Measurements from ENCODE around the gene STK31.
"Not testable (repeated sequence)": the region's sequence is repeated elsewhere in the genome, so short reads cannot be mapped to it uniquely, and the experiment has no call there.

Gene STK31

DNA sequence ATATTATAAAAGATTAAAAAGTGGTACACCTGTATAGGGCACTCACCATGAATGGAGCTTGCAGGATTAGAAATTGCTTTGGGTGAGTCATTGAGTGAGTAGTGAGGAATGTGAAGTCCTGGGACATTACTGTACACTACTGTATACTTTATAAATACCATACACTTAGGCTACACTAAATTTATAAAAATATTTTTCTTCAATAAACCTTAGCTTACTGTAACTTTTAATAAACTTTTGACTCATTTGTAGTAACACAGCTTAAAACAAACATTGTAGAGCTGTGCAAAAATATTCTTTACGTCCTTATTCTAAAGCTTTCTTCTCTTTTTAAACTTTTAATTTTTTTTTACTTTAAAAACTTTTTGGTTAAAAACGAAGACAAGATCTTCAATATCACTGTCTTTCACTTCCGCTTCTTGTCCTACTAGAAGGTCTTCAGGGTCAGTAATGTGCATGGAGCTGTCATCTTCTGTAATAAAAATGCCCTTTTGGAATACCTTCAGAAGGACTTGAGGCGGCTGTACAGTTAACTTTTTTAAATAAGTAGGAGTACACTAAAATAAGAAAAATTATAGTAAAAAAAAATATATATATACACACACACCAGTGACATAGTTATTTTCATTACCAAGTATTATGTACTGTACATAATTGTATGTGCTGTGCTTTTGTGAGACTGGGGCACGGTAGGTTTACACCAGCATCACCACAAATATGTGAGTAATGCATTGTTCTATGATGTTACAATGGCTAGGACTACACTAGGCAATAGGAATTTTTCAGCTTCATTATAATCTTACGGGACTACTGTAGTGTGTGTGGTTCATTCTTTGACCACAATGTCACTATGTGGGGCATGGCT lies 3.5 kb downstream of the STK31 start:
- no peak for DNase-seq

DNA sequence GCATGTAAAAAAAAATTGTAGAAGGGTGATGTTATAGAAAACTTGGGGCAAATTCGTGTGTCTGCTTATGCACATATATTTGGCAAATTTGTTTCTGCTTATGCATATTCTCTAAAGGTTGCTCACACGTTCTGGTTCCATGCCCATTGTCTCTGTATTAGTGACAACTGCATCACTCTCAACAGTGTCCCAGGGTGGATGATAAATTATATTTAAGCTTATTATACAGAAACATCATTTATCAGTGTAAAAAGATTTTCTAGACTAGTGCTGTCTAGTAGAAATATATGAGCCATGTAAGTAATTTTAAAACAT lies 4.1 kb downstream of the STK31 start:
- no peak for DNase-seq

DNA sequence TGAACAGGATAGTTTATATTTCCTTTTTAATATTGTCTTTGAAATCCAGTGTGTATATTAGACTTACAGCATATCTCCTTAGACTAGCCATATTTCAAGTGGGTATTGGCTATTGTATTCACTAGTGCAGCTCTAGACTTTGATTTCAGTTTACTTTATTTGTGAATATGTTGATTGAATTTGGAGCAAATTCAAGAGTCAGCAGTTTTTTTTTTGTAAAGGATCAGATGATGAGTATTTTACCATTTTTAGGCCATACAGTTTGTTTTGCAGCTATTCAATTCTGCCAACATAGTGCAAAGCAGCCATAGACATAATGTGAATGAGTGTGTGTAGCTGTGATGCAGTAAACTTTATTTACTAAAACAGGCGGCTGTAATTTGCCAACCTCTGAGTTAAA lies 4.6 kb downstream of the STK31 start:
- DNase-seq = no peak

DNA sequence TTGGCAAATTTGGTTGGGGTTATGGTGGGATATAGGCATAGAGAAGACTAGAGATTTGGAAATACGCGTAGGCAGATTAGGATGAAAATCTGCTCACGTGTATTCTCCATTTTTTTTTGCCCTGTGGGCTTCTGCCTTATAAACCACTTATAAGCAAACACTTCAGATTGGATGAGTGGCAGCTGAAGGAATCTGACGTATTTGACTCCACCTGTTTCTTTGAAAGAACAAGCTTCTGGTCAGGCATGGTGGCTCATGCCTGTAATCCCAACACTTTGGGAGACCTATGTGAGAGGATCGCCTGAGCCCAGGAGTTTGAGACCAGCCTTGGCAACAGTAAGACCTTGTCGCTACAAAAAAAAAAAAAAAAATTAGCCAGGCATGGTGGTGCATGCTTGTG lies 5.1 kb downstream of the STK31 start:
- DNase-seq = no peak

DNA sequence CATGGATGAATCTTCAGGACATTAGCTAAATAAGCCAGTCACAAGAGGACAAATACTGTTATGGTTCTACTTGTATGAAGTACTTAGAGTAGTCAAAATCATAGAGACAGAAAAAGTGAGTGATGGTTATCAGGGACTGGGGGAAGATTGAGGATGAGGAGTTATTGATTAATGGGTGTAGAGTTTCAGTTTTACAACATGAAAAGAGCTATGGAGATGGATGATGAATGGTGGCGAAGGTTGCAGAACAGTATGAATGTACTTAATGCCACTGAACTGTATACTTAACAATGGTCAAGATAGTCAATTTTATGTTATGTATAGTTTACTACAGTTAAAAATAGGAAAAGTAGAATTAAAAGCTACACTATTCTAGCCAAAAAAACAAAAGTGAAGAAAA lies 7.8 kb downstream of the STK31 start:
- no peak for DNase-seq

DNA sequence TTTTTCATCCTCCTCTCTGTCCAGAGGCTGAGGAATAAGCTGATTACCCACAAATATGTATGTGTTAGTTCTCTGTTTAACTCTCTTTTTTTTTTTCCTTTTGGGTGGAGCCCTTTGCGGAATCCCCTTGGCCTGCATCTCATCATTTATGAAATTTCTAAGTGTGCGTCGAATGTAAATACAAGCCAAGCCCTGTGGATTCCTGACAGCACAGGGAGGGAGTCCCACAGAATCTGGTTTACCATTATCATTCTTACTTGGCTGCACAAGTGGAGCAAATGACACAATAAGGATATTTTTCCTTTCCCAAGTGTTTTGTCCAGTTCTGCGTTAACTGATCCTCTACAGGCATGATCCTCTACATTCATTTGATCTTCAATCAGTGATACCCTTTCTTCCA lies 11.4 kb downstream of the STK31 start:
- no peak for DNase-seq

DNA sequence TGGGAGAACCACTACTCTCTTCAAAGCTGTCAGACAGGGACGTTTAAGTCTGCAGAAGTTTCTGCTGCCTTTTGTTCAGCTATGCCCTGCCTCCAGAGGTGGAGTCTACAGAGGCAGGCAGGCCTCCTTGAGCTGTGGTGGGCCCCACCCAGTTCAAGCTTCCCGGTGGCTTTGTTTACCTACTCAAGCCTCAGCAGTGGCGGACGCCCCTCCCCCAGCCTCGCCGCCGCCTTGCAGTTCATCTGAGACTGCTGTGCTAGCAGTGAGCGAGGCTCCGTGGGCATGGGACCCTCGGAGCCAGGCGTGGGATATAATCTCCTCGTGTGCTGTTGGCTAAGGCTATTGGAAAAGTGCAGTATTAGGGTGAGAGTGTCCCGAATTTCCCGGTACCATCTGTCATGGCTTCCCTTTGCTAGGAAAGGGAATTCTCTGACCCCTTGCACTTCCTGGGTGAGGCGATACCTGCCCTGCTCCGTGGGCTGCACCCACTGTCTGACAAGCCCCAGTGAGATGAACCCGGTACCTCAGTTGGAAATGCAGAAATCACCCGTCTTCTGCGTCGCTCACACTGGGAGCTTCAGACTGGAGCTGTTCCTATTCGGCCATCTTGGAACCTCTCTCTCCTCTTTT lies 12.7 kb downstream of the STK31 start:
- not testable (repeated sequence) for DNase-seq

DNA sequence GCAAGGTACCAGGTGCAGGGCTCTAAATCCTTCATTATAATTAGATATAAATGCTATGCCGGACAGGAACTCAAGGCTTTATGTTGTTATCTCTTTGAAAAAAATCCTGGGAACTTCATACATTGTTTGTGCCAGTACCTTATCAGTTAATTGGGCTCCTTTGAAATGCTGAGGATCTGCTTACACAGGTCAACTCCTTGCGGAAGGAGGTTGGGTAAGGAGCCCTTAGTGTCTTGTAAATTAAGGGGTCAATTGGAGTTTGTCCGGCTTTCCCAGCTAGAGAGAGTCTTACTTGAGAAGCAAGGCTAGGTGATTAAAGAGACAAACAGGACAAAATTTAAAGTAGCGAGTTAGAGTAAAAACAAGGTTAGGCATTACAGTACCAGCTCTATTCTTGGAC lies 14.1 kb downstream of the STK31 start:
- DNase-seq = not testable (repeated sequence)

DNA sequence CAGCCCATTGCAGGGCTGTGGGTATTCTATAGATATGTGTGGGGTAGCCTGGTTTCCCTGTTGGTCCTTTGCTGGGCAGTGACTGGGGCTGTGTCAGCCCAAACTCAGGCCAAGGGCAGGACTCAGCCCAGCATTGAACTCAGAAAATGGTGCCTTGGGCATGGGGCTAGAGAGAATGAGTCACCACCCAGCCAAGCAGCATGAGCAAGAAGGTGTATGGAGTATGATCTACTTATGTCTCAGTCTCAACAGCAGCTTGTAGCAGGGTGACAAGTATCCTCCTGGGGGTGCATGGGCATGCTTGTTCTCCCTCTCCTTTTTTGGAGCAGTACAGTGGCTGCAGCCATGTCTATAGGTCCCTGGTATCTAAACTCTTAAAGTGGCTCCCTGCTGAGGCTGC lies 32.0 kb downstream of the STK31 start:
- no peak for DNase-seq

DNA sequence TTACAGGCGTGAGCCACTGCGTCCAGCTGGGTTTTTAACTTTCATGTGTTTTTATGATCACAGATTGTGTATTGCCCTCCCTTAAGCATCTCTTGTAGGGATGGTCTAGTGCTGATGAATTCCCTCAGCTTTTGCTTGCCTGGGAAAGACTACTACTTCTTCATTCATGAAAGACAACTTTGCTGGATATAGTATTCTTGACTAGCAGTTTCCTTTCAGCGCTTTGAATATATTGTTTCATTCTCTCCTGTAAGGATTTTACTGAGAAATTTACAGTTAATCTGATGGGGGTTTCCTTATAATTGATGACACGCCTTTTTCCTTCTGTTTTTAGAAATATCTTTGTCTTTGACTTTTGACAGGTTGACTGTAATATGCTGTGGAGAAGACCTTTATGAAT lies 33.2 kb downstream of the STK31 start:
- no peak for DNase-seq

DNA sequence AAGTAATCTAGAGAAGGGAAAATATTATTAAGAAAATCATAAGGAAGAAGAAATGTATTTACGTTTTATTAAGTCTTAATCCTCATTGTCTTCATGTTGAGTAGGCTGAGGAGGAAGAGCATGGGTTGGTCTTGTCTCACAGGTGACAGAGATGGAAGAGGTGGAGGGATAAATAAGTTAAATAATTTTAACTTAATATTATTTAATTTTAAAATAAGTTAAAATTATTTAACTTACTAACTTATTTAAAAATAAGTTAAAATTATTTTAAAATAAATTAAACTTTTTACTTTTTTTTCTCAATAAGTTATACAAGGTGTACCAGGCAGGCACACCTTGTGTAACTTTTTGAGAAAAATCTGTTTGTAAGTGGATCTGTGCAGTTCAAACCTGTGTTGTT lies 36.6 kb downstream of the STK31 start:
- no peak for DNase-seq

DNA sequence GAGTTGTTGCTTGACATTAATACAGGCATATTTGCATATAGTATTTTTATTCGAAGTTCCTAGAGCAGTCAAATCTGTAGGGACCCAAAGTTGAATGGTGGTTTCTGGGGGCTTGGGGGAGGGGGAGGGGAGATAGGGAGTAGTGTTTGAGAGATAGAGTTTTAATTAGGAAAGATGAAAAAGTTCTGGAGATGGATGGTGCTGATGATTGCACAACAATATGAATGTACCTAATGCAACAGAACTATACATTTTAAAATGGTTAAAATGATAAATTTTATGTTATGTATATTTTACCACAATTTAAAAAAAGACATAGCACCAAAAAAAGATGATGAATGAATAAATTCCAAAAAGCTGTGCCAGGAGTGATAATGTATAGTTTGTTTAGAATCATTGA lies 41.8 kb downstream of the STK31 start:
- no peak for DNase-seq

DNA sequence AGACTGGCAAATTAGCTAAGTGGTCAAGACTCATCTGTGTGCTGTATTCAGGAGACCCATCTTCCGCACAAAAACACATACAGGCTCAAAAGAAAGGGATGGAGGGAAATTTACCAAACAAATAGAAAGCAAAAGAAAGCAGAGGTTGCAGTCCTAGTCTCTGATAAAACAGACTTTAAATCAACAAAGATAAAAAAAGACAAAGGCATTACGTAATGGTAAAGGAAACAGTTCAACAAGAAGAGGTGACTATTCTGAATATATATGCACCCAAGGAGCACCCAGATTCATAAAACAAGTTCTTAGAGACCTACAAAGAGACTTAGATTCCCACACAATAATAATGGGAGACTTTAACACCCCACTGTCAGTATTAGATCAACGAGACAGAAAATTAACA lies 48.8 kb downstream of the STK31 start:
- not testable (repeated sequence) for DNase-seq

DNA sequence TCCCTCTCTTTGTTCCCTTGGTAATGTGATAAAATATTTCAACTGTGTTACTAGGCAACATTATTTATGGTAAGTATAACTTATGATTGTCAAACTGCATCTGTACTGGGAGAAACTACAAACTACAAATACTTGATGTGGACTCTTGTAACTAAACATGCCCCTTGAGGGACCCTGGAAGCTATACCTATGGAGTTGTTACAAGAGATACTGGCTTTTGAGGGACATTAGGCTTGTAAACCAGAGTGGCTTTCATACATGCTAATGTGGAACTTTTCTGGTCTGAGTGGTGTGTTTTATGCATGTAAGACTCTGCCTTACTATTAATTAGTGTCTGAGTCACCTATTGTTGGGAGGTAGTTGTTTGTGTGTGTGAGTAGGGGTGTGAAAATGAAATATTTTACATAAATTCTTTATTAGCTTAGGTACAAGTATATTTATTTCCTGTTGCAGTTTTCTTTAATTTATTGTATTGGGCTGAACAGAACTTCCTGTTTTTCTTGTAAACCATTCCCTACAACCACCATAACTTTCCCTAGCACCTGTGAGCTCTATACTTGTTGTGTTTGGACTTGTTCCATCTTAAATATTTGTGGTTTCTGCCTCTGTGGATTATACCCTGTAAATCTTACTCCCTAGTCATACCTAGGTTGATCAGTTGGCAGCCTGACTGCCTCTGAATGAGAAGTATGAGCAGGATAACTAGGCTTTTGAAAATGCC lies 49.8 kb downstream of the STK31 start:
- DNase-seq = no peak

DNA sequence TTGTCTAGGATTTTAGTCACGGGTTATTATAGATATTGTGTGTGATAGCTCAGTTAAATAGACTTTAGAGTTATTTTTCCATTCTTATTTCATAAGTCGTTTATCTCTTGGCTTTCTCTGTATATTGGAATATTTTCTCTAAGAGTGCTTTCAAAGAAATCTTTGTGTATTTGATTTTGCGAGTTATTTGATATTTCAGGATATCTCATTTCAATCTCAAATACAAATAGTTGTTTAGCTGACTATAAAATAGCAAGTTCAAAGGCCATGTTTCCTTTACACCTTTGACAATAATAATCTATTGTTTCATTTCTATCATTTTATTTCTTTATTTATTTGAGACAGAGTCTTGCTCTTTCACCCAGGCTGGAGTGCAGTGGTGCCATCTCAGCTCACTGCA lies 55.9 kb downstream of the STK31 start:
- no peak for DNase-seq

DNA sequence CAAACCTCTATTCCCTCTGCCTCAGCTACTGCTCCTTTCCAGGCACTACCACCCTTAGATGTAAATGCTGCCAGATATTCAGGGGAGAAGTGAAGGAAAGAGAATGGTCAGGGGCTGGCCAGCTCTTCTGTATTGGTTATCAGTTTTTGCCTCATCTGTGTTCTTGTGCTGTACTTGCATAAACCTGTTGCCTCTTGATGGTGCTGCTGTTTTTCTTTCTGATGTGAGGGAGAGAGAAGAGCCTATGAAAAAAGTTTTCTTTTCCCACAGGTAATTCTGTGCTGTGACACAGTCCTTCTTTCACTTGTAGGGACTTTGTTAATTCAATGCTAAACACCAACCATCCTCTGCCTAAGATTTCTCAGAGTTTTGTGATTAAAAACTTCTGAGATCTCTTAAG lies 57.5 kb downstream of the STK31 start:
- DNase-seq = no peak

DNA sequence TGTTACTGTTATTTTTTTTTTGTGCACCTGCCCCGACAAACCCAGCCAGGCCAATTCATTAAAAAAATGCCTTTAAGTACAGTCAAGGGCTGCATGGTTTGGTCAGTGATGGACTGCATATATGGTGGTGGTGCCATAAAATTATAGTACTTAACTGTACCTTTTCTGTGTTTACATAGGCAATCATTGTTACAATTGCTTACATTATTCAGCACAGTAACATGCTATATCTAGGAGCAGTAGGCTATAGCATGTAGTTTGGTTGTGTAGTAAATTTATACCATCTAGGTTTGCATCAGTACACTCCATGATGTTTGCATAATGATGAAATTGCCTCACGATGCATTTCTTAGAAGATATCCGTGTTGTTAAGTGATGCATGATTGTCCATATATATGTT lies 58.0 kb downstream of the STK31 start:
- no peak for DNase-seq

DNA sequence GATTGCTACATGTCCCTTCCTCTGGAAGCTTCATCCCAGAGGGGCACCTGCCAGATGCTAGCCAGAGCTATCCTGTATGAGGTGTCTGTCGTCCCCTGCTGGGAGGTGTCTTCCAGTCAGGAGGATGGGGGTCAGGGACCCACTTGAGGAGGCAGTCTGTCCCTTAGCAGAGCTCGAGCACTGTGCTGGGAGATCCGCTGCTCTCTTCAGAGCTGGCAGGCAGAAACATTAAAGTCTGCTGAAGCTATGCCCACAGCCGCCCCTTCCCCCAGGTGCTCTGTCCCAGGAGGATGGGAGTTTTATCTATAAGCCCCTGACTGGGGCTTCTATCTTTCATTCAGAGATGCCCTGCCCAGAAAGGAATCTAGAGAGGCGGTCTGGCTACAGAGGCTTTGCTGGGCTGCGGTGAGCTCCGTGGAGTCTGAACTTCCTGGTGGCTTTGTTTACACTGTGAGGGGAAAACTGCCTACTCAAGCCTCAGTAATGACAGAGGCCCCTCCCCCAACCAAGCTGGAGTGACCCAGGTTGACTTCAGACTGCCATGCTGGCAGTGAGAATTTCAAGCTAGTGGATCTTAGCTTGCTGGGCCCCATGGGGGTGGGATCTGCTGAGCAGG lies 69.3 kb downstream of the STK31 start:
- DNase-seq = not testable (repeated sequence)

DNA sequence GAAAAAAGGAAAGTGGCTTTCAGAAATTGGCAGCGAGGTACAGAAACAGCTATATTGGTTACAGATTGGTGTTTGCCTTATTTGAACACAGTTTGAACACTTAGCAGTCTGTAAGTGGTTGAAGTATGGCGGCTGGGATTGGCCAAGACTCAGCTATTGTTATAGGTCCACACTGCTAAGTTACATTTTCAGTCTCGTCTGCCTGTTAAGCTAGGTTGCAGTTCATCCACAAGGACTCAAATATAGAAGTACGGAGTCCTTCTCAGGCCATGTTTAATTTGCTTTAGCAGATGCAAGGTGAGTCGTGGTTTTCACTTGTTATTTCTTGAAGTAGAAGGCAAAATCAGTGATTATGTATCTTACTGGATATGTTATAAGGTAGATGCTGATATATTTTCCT lies 73.1 kb downstream of the STK31 start:
- no peak for DNase-seq

DNA sequence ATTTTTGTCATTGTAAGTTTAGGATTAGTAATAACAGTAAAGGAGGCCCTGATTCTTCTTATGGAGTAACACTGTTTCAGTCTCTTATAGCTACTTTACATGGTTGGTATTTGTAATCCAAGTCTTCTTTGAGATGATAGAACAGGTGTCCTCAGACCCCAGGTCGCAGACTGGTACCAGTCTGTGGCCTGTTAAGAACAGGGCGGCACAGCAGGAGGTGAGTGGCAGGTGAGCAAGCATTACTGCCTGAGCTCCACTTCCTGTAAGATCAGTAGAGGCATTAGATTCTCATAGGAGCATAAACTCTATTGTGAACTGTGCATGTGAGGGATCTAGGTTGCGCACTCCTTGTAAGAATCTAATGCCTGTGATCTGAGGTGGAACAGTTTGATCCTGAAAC lies 77.3 kb downstream of the STK31 start:
- DNase-seq = no peak

DNA sequence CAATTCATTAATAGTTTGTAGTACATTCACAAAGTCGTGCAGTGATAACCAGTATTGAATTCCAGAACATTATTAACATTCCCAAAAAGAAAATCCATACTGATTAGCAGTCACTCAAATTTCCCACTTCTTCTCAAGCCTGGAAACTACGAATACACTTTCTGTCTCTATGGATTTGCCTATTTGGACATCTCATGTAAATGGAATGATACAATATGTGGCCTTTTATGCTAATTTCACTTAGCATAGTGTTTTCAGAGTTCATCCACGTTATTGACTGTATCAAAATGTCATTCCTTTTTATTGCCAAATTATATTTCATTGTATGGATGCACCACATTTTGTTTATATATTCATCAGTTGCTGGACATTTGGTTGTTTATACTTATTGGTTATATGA lies 78.8 kb downstream of the STK31 start:
- DNase-seq = no peak

DNA sequence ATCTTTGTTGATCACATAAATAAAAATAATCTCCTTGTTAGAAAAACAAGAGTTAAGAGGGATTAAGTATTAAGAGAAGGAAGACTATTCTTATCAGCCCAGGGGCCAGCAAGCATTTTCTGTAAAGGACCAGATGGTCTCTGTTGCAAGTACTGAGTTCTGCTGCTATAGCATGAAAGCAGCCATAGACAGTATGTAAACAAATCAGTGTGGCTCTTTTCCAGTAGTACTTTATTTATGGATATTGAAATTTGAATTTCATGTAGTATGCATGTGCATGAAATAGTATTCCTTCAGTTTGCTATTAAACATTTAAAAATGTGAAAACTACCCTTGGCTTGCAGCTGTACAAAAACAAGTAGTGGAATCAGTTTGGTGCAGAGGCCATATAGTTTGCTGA lies 81.7 kb downstream of the STK31 start:
- DNase-seq = no peak

DNA sequence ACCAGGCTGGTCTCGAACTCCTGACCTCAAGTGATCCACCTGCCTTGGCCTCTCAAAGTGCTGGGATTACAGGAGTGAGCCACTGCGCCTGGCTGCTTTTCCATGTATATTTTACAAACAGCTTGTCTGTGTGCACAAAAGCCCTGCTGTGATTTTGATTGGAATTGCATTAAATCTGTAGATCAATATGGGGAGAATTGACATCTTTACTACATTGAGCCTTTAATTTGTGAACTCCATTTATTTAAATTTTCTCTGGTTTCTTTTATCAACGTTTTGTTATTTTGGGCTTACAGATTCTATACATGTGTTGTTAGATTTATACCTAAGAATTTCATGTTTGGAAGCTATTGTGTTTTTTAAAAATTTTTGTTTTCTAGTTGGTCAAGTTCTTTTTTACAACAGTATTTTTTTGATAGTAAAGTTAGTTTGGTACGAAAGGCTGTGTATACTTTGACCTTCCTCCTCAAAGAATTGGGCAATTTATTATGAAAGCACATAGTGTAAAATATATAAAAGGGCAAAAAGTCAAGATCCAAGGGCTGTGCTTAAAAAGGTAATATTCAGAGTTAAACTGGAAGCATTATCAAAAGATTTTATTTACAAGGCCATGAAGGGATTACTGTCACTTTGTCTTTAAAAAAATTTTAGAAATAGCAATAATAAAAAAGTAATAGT lies 92.8 kb downstream of the STK31 start:
- DNase-seq = no peak
